ENCODE data around the gene BBIP1. TPM values are rescaled to one million over a fixed set of nuclear protein-coding genes. Genes with fewer than 3 reads are reported as not detected.

Gene BBIP1
- total and polyA plus RNA-seq, 4 donors = 30.4 to 38.6 (median 35.7) TPM

DNA sequence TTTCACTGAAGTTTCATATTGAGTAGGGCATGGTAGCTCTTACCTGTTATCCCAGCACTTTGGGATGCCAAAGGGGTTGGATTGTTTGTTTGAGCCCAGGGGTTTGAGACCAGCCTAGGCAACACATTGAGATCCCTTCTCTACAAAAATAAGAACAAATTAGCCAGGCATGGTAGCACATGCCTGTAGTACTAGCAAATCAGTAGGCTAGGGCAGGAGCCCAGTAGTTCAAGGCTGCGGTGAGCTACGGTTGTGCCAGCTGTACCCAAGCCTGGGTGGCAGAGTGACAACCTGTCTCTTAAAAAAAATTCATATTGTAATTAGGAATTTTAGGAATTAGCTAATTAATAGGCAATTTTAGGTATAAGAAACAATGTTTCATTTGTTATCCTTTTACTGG lies 18.0 kb downstream of the BBIP1 start:
- DNase-seq (no peak), ATAC-seq (ENCODE audit: low FRiP score) (no peak)
- Histone ChIP-seq H3K27ac (ENCODE audit: low read depth in 1 of 2, low read length in 2 of 2) (no peak overlapping the region), H3K9me3 (ENCODE audit: control insufficient read depth, low read length) (no peaks in the 10 kb centered on the region), H3K4me1 (ENCODE audit: control insufficient read depth in 1 of 2, insufficient read depth in 2 of 2, low read length in 2 of 2) (peaks cover 0 to 4% of the 10 kb centered on the region in 2 donors), H3K36me3 (ENCODE audit: control insufficient read depth in 1 of 2, insufficient read depth in 2 of 2, low read length in 1 of 2) (peaks cover 0 to 5% of the 10 kb centered on the region in 2 donors), H3K4me3 (ENCODE audit: low read length in 2 of 2) (no peak overlapping the region), H3K27me3 (ENCODE audit: control insufficient read depth in 1 of 2, insufficient read depth in 2 of 2, low read length in 1 of 2) (no peaks in the 10 kb centered on the region)
- intact Hi-C loops (cut with DNase I) = no loop called here
- 88 to 89% methylated on average over 2 of the region's 2 CpGs for WGBS, 2 donors

GRCh38 chr10:110898391-110898790 lies 20.6 kb downstream of the BBIP1 start:
- no peaks in the 10 kb centered on the region for H3K9me3 ChIP-seq (ENCODE audit: control insufficient read depth, low read length)
- H3K27me3 ChIP-seq (ENCODE audit: control insufficient read depth in 1 of 2, insufficient read depth in 2 of 2, low read length in 1 of 2) = no peaks in the 10 kb centered on the region
- DNase-seq (no peak), ATAC-seq (ENCODE audit: low FRiP score) (no peak)
- no peak overlapping the region for H3K27ac ChIP-seq (ENCODE audit: low read depth in 1 of 2, low read length in 2 of 2)
- H3K36me3 ChIP-seq (ENCODE audit: control insufficient read depth in 1 of 2, insufficient read depth in 2 of 2, low read length in 1 of 2) = peaks cover 0 to 8% of the 10 kb centered on the region in 2 donors
- peaks cover 0 to 4% of the 10 kb centered on the region in 2 donors for H3K4me1 ChIP-seq (ENCODE audit: control insufficient read depth in 1 of 2, insufficient read depth in 2 of 2, low read length in 2 of 2)
- no peak overlapping the region for H3K4me3 ChIP-seq (ENCODE audit: low read length in 2 of 2)
- intact Hi-C loops (cut with DNase I) = loop anchor here (10.0 kb wide), 2 partner anchors 284 to 294 kb away; no protein-coding TSS in a partner anchor

DNA sequence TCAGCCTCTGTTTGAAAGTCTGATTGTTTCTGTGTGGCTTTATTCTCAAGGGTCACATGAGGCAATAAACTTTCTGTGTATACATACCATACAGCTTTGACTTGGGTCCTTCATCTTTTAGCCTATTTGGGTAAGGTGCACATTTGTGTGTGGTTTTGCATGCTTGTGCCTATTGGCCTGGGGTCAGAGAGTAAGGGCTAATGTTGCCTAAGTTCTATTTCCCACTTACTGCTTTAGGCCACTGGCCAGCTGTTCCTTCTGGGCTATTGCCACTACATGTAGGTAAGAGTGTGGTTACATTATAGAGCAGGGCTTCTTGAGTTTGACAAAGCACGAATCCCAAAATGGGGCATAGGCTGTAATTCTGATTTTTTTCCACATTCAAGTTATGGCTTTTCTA lies 21.8 kb downstream of the BBIP1 start:
- DNase-seq = no peak
- Histone ChIP-seq H3K9me3 (ENCODE audit: control insufficient read depth, low read length) (no peaks in the 10 kb centered on the region), H3K36me3 (ENCODE audit: control insufficient read depth in 1 of 2, insufficient read depth in 2 of 2, low read length in 1 of 2) (peaks cover 0 to 8% of the 10 kb centered on the region in 2 donors), H3K27me3 (ENCODE audit: control insufficient read depth in 1 of 2, insufficient read depth in 2 of 2, low read length in 1 of 2) (no peaks in the 10 kb centered on the region), H3K4me3 (ENCODE audit: low read length in 2 of 2) (no peak overlapping the region), H3K27ac (ENCODE audit: low read depth in 1 of 2, low read length in 2 of 2) (peak overlapping the region in 1 of 2 donors; percentile 44), H3K4me1 (ENCODE audit: control insufficient read depth in 1 of 2, insufficient read depth in 2 of 2, low read length in 2 of 2) (peaks cover 0 to 2% of the 10 kb centered on the region in 2 donors)
- no peak for ATAC-seq (ENCODE audit: low FRiP score)
- intact Hi-C loops (cut with DNase I) = loop anchor here (10.0 kb wide), 2 partner anchors 282 to 292 kb away; no protein-coding TSS in a partner anchor
- WGBS, 2 donors = 47 to 60% methylated on average over 1 of the region's 1 CpG

GRCh38 chr10:110893559-110894179 lies 25.3 kb downstream of the BBIP1 start:
- H3K27me3 ChIP-seq (ENCODE audit: control insufficient read depth in 1 of 2, insufficient read depth in 2 of 2, low read length in 1 of 2) = no peaks in the 10 kb centered on the region
- ATAC-seq (ENCODE audit: low FRiP score) (peak; percentile 84), DNase-seq (no peak)
- intact Hi-C loops (cut with DNase I) = loop anchor here (2.0 to 10.0 kb wide), 5 partner anchors 89 to 289 kb away; no protein-coding TSS in a partner anchor
- H3K27ac ChIP-seq (ENCODE audit: low read depth in 1 of 2, low read length in 2 of 2) = no peak overlapping the region
- H3K4me3 ChIP-seq (ENCODE audit: low read length in 2 of 2) = no peak overlapping the region
- 12 to 13% methylated on average over 4 of the region's 4 CpGs for WGBS, 2 donors
- H3K9me3 ChIP-seq (ENCODE audit: control insufficient read depth, low read length) = no peaks in the 10 kb centered on the region
- H3K4me1 ChIP-seq (ENCODE audit: control insufficient read depth in 1 of 2, insufficient read depth in 2 of 2, low read length in 2 of 2) = no peaks in the 10 kb centered on the region
- peaks cover 0 to 3% of the 10 kb centered on the region in 2 donors for H3K36me3 ChIP-seq (ENCODE audit: control insufficient read depth in 1 of 2, insufficient read depth in 2 of 2, low read length in 1 of 2)

DNA sequence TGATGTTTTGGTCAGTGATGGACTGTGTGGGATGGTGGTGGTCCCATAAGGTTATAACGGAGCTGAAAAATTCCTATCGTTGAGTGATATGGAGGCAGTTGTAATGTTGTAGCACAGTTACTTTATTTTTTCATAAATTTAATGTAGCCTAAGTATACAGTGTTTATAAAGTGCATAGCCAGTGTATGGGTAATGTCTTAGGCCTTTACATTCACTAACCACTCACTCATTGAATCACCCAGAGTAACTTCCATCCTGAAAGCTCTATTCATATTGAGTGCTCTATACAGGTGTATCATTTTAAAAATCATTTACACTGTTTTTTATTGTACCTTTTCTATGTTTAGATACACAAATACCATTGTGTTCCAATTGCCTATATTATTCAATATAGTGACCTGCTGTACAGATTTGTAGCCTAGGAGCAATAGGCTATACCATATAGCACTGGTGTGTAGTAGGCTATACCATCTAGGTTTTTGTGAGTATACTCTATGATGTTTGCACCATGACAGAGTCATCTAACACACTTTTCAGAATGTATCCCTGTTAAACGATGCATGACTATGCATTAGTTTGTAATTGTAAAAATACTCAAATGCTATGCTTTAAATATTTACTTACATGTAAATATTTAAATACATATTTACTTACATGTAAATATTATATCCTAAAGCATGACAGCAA lies 26.2 kb downstream of the BBIP1 start:
- Histone ChIP-seq H3K4me3 (ENCODE audit: low read length in 2 of 2) (no peak overlapping the region), H3K27me3 (ENCODE audit: control insufficient read depth in 1 of 2, insufficient read depth in 2 of 2, low read length in 1 of 2) (no peaks in the 10 kb centered on the region), H3K27ac (ENCODE audit: low read depth in 1 of 2, low read length in 2 of 2) (no peak overlapping the region), H3K4me1 (ENCODE audit: control insufficient read depth in 1 of 2, insufficient read depth in 2 of 2, low read length in 2 of 2) (no peaks in the 10 kb centered on the region), H3K9me3 (ENCODE audit: control insufficient read depth, low read length) (no peaks in the 10 kb centered on the region), H3K36me3 (ENCODE audit: control insufficient read depth in 1 of 2, insufficient read depth in 2 of 2, low read length in 1 of 2) (peaks cover 0 to 3% of the 10 kb centered on the region in 2 donors)
- intact Hi-C loops (cut with DNase I) = loop anchor here (2.0 to 10.0 kb wide), 5 partner anchors 88 to 288 kb away; no protein-coding TSS in a partner anchor
- ATAC-seq (ENCODE audit: low FRiP score) = no peak
- 73% methylated on average over 3 of the region's 3 CpGs for WGBS, 2 donors
- no peak for DNase-seq

- ATAC-seq (ENCODE audit: low FRiP score) = no peak
- Histone ChIP-seq H3K36me3 (ENCODE audit: control insufficient read depth in 1 of 2, insufficient read depth in 2 of 2, low read length in 1 of 2) (no peaks in the 10 kb centered on the region), H3K4me1 (ENCODE audit: control insufficient read depth in 1 of 2, insufficient read depth in 2 of 2, low read length in 2 of 2) (no peaks in the 10 kb centered on the region), H3K27ac (ENCODE audit: low read depth in 1 of 2, low read length in 2 of 2) (no peak overlapping the region), H3K9me3 (ENCODE audit: control insufficient read depth, low read length) (no peaks in the 10 kb centered on the region), H3K4me3 (ENCODE audit: low read length in 2 of 2) (no peak overlapping the region), H3K27me3 (ENCODE audit: control insufficient read depth in 1 of 2, insufficient read depth in 2 of 2, low read length in 1 of 2) (no peaks in the 10 kb centered on the region)
- intact Hi-C loops (cut with DNase I) = no loop called here
- DNase-seq = no peak
- WGBS, 2 donors = 95 to 98% methylated on average over 1 of the region's 1 CpG
Measured at GRCh38 chr10:110887560-110887959, 31.4 kb downstream of the BBIP1 start.

- intact Hi-C loops (cut with DNase I) = no loop called here
- Histone ChIP-seq H3K27me3 (ENCODE audit: control insufficient read depth in 1 of 2, insufficient read depth in 2 of 2, low read length in 1 of 2) (no peaks in the 10 kb centered on the region), H3K4me3 (ENCODE audit: low read length in 2 of 2) (no peak overlapping the region), H3K27ac (ENCODE audit: low read depth in 1 of 2, low read length in 2 of 2) (no peak overlapping the region), H3K4me1 (ENCODE audit: control insufficient read depth in 1 of 2, insufficient read depth in 2 of 2, low read length in 2 of 2) (no peaks in the 10 kb centered on the region), H3K9me3 (ENCODE audit: control insufficient read depth, low read length) (no peaks in the 10 kb centered on the region), H3K36me3 (ENCODE audit: control insufficient read depth in 1 of 2, insufficient read depth in 2 of 2, low read length in 1 of 2) (peaks cover 0 to 1% of the 10 kb centered on the region in 2 donors)
- 43 to 45% methylated on average over 5 of the region's 5 CpGs for WGBS, 2 donors
- ATAC-seq (ENCODE audit: low FRiP score) (no peak), DNase-seq (no peak)
Measured at GRCh38 chr10:110885932-110886674, 32.9 kb downstream of the BBIP1 start.

GRCh38 chr10:110883924-110884323 lies 35.1 kb downstream of the BBIP1 start:
- Histone ChIP-seq H3K27ac (ENCODE audit: low read depth in 1 of 2, low read length in 2 of 2) (no peak overlapping the region), H3K4me1 (ENCODE audit: control insufficient read depth in 1 of 2, insufficient read depth in 2 of 2, low read length in 2 of 2) (no peaks in the 10 kb centered on the region), H3K9me3 (ENCODE audit: control insufficient read depth, low read length) (no peaks in the 10 kb centered on the region), H3K27me3 (ENCODE audit: control insufficient read depth in 1 of 2, insufficient read depth in 2 of 2, low read length in 1 of 2) (no peaks in the 10 kb centered on the region), H3K4me3 (ENCODE audit: low read length in 2 of 2) (no peak overlapping the region), H3K36me3 (ENCODE audit: control insufficient read depth in 1 of 2, insufficient read depth in 2 of 2, low read length in 1 of 2) (peaks cover 0 to 1% of the 10 kb centered on the region in 2 donors)
- DNase-seq (no peak), ATAC-seq (ENCODE audit: low FRiP score) (no peak)
- WGBS, 2 donors = 59 to 66% methylated on average over 10 of the region's 10 CpGs
- intact Hi-C loops (cut with DNase I) = no loop called here
